PC-3 (cell line): ENCODE results near the gene ZACN. TPM values are rescaled to one million over a fixed set of nuclear protein-coding genes. Genes with fewer than 3 reads are reported as not detected.

Source experiments
- ATAC-seq: fragments of 200-7000 bp; cut with Tn5 transposase; 2 replicates; pipeline ENCODE4 v1.9.1; 2020; ENCODE audit warnings: mild to moderate bottlenecking, moderate library complexity
- BruUV-seq: library from RNA; stranded (reverse); fragments of 400-500 nt; replicated peaks from 2 replicates; lab custom pipeline; 2021; lab: Mats Ljungman, UMichigan
- CTCF ChIA-PET: fragments of 300-600 bp; sonication (Branson Sonifier 250); formaldehyde crosslinking; loops from one replicate; lab custom pipeline; 2022; ENCODE audit warnings: antibody characterized with exemption; lab: Charles Lee
- POLR2A ChIA-PET: fragments of 300-600 bp; sonication (Branson Sonifier 250); formaldehyde crosslinking; loops from one replicate; lab custom pipeline; 2022; ENCODE audit warnings: antibody characterized with exemption; ENCODE audit not compliant: unreplicated experiment; lab: Charles Lee
- DNase-seq: peaks from one replicate; pipeline ENCODE4 v3.0.0-alpha.2; 2015
- H2AFZ ChIP-seq: fragments of 300-600 bp; sonication (generic); 2 replicates; pipeline ENCODE4 v1.6.0; 2016; ENCODE audit warnings: antibody characterized with exemption, low read length
- H3F3A ChIP-seq: fragments of 300-600 bp; sonication (generic); one replicate; pipeline ENCODE4 v1.6.0; 2017; ENCODE audit warnings: antibody characterized with exemption, low read length, control low read depth, mild to moderate bottlenecking; ENCODE audit not compliant: unreplicated experiment
- H3K27ac ChIP-seq: fragments of 300-600 bp; sonication (generic); 2 replicates; pipeline ENCODE4 v1.5.1; 2016; ENCODE audit warnings: mild to moderate bottlenecking, low read length
- H3K27me3 ChIP-seq: fragments of 300-600 bp; sonication (generic); 2 replicates; pipeline ENCODE4 v1.6.1; 2016; ENCODE audit warnings: low read length, mixed read lengths
- H3K36me3 ChIP-seq: fragments of 300-600 bp; sonication (generic); 2 replicates; pipeline ENCODE4 v1.6.1; 2016; ENCODE audit warnings: low read depth, mixed run types, low read length, mixed read lengths
- H3K4me1 ChIP-seq: fragments of 300-600 bp; sonication (generic); 2 replicates; pipeline ENCODE4 v1.5.1; 2016; ENCODE audit warnings: low read length; ENCODE audit not compliant: insufficient read depth
- H3K4me2 ChIP-seq: fragments of 300-600 bp; sonication (generic); 2 replicates; pipeline ENCODE4 v1.6.0; 2016; ENCODE audit warnings: low read length
- H3K4me3 ChIP-seq: fragments of 300-600 bp; sonication (generic); 2 replicates; pipeline ENCODE4 v1.5.1; 2016; ENCODE audit warnings: mild to moderate bottlenecking, low read length, mixed read lengths
- H3K79me2 ChIP-seq: fragments of 300-600 bp; sonication (generic); 2 replicates; pipeline ENCODE4 v1.6.1; 2017; ENCODE audit warnings: low read length, mixed read lengths
- H3K9ac ChIP-seq: fragments of 300-600 bp; sonication (generic); 2 replicates; pipeline ENCODE4 v1.6.0; 2016; ENCODE audit warnings: mild to moderate bottlenecking, low read length
- H3K9me2 ChIP-seq: fragments of 300-600 bp; sonication (generic); replicated peaks from 2 replicates; pipeline ENCODE4 v1.6.1; 2016; ENCODE audit warnings: mixed run types, low read length, mixed read lengths
- H3K9me3 ChIP-seq: fragments of 300-600 bp; sonication (generic); 2 replicates; pipeline ENCODE4 v1.6.1; 2016; ENCODE audit warnings: low read length, mixed read lengths
- H4K20me1 ChIP-seq: fragments of 300-600 bp; sonication (generic); 2 replicates; pipeline ENCODE4 v1.6.1; 2016; ENCODE audit warnings: low read length, mixed read lengths
- EZH2 ChIP-seq: fragments of 300-600 bp; sonication (generic); IDR thresholded peaks from one replicate; pipeline ENCODE4 v1.6.1; 2017; ENCODE audit warnings: antibody characterized with exemption, mild to moderate bottlenecking, low read length; ENCODE audit not compliant: unreplicated experiment
- EZH2phosphoT487 ChIP-seq: fragments of 300-600 bp; sonication (generic); IDR thresholded peaks from 2 replicates; pipeline ENCODE4 v1.6.1; 2018; ENCODE audit warnings: mild to moderate bottlenecking, antibody characterized with exemption, low read length, borderline replicate concordance
- intact Hi-C: fragments of 100-400 bp; cut with micrococcal nuclease; formaldehyde crosslinking; loops from 2 replicates; pipeline ENCODE4 v1.9.0; 2023
- total RNA-seq: library from RNA; depleted of rRNA; stranded (reverse); fragments of >200 nt; gene quantifications from 2 replicates; pipeline ENCODE4 v1.2.3, GENCODE V29; 2014
- TF ChIP-seq, protein P1 (sequence below): fragments of 300-600 bp; sonication (generic); conservative IDR thresholded peaks from 2 replicates; pipeline ENCODE4 v1.5.1; 2017; ENCODE audit warnings: antibody characterized with exemption, low read depth, mild to moderate bottlenecking, low read length

The ZACN gene
- total RNA-seq, 1 experiment from 2014 or later = 0.11 TPM

DNA sequence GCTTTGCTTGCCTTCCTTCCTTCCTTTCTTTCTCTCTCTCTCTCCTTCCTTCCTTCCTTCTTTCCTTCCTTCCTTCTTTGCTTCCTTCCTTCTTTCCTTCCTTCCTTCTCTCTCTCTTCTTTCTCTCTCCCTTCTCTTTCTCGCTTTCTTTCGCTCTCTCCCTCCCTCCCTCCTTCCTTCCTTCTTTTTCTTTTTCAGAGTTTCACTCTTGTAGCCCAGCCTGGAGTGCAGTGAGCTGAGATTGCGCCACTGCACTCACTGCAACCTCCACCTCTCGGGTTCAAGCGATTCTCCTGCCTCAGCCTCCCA lies 44.2 kb downstream of the ZACN start:
- H3K4me1 ChIP-seq = peaks cover 4% of the 10 kb centered on the region; the same call in 1 of the 2 replicates
- intact Hi-C loops = no loop called here
- no peak overlapping the region for H3K4me2 ChIP-seq
- H3K4me3 ChIP-seq = no peak overlapping the region
- ATAC-seq (no peak), DNase-seq (no peak)
- H3F3A ChIP-seq = no peaks in the 10 kb centered on the region
- H3K9me2 ChIP-seq = no peaks in the 10 kb centered on the region
- H3K27ac ChIP-seq = no peak overlapping the region
- BruUV-seq = no TSS peak
- POLR2A ChIA-PET = interaction anchor here (0.7 kb wide), 1 partner anchor 10 kb away, joined by 3 read pairs; no protein-coding TSS in a partner anchor
- H2AFZ ChIP-seq = no peak overlapping the region
- TF ChIP-seq EZH2phosphoT487 (no peak), EZH2 (no peak)
- TF ChIP-seq, protein P1, sequence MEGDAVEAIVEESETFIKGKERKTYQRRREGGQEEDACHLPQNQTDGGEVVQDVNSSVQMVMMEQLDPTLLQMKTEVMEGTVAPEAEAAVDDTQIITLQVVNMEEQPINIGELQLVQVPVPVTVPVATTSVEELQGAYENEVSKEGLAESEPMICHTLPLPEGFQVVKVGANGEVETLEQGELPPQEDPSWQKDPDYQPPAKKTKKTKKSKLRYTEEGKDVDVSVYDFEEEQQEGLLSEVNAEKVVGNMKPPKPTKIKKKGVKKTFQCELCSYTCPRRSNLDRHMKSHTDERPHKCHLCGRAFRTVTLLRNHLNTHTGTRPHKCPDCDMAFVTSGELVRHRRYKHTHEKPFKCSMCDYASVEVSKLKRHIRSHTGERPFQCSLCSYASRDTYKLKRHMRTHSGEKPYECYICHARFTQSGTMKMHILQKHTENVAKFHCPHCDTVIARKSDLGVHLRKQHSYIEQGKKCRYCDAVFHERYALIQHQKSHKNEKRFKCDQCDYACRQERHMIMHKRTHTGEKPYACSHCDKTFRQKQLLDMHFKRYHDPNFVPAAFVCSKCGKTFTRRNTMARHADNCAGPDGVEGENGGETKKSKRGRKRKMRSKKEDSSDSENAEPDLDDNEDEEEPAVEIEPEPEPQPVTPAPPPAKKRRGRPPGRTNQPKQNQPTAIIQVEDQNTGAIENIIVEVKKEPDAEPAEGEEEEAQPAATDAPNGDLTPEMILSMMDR = no peak
- H3K27me3 ChIP-seq = no peaks in the 10 kb centered on the region
- H3K9me3 ChIP-seq = no peaks in the 10 kb centered on the region
- H3K9ac ChIP-seq = no peak overlapping the region
- CTCF ChIA-PET = interaction anchor here (0.7 to 1.5 kb wide), 3 partner anchors 59 to 229 kb away, joined by 3 to 5 read pairs (median 5); no protein-coding TSS in a partner anchor
- H3K36me3 ChIP-seq = no peaks in the 10 kb centered on the region
- no peaks in the 10 kb centered on the region for H4K20me1 ChIP-seq
- no peaks in the 10 kb centered on the region for H3K79me2 ChIP-seq

DNA sequence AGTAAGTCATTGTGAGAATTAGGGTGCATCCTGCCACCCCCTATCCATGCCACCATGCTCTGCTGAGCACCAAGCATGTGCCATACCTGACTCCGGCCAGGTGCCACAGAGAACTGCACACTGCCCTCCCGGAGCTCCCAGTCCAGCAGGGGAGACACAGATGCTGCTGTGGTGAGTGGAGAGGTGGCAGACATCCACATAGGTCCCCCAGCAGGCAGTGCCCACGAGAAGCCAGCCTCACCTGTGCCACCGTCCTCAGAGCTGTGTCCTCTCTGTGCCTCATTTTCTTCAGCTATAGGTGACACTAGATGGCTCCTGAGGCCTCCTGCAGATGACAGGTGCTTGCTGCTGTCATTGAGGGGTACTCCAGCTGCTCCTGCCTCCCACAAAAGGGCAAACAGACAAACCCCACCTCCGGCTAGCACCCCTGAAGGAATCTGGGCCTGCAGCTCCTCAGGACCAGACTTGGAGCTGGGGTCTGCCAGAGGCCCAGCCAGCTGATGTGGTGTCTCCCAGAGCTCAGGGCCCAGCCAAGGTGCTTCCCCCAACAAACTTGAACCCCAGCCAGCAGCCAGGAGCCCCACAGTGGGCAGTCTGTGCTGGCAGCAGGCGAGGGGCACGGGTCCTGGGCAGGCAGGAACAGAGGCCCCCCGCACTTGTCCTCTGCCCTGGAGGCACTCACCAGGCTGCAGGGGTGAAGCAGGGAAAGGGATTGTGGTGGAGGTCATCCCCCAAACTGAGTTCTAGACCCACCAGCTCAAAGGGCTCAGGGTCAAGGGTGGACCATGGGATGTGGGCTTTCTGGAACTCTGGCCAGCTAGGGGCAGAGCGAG lies 45.0 kb downstream of the ZACN start:
- Histone ChIP-seq H2AFZ (no peak overlapping the region), H3F3A (no peaks in the 10 kb centered on the region), H3K36me3 (no peaks in the 10 kb centered on the region), H3K27ac (no peak overlapping the region), H3K4me3 (no peak overlapping the region), H3K4me1 (peaks cover 4% of the 10 kb centered on the region; the same call in 1 of the 2 replicates), H3K4me2 (no peak overlapping the region), H3K9ac (no peak overlapping the region), H3K9me2 (no peaks in the 10 kb centered on the region), H3K79me2 (no peaks in the 10 kb centered on the region), H3K9me3 (no peaks in the 10 kb centered on the region), H4K20me1 (no peaks in the 10 kb centered on the region), H3K27me3 (no peaks in the 10 kb centered on the region)
- no peak for TF ChIP-seq EZH2phosphoT487
- TF ChIP-seq, protein P1 = 0 out of 2 replicates have a peak, but pooled peaks have one; percentile 14
- no peak for ATAC-seq
- no TSS peak for BruUV-seq
- CTCF ChIA-PET = interaction anchor here (0.7 to 1.5 kb wide), 3 partner anchors 58 to 228 kb away, joined by 3 to 5 read pairs (median 5); no protein-coding TSS in a partner anchor
- intact Hi-C loops = no loop called here
- DNase-seq = no peak
- POLR2A ChIA-PET = no interaction called here
